Fibroblast of mammary gland (primary cell): ENCODE measurements around the gene LRRC59.
A peak's percentile ranks its signal among the peaks of the same experiment; 100 is the strongest.

Source experiments
- DNase-seq: peaks from one replicate; pipeline ENCODE4 v3.0.0-alpha.2; 2010; ENCODE audit warnings: low read depth
- H3K4me3 ChIP-seq: 2 replicates; pipeline ENCODE4 v1.5.1; 2011; ENCODE audit warnings: low read depth, mild to moderate bottlenecking, low read length, moderate library complexity; ENCODE audit not compliant: control insufficient read depth
- CTCF ChIP-seq: conservative IDR thresholded peaks from 2 replicates; pipeline ENCODE4 v1.5.1; 2011; ENCODE audit warnings: low read depth, low read length, inconsistent platforms; ENCODE audit not compliant: control insufficient read depth, insufficient read depth

LRRC59 gene

GRCh38 chr17:50381920-50382319 lies 15.4 kb downstream of the LRRC59 start:
- no peak for TF ChIP-seq CTCF
- DNase-seq, result peak; percentile 42

GRCh38 chr17:50381260-50381815 lies 16.0 kb downstream of the LRRC59 start:
- DNase-seq, result no peak
- H3K4me3 ChIP-seq, result no peak overlapping the region
- TF ChIP-seq CTCF, result no peak

More at GRCh38 chr17:50381920-50382319, 15.4 kb downstream of the LRRC59 start:
- no peak overlapping the region for H3K4me3 ChIP-seq

- H3K4me3 ChIP-seq, result no peak overlapping the region
- peak; percentile 23 for TF ChIP-seq CTCF
- DNase-seq, result no peak
Measured at GRCh38 chr17:50380369-50381259, 16.7 kb downstream of the LRRC59 start.

GRCh38 chr17:50379351-50380132 lies 17.8 kb downstream of the LRRC59 start:
- no peak overlapping the region for H3K4me3 ChIP-seq
- DNase-seq, result no peak
- TF ChIP-seq CTCF, result no peak

GRCh38 chr17:50375858-50376538 lies 21.3 kb downstream of the LRRC59 start:
- DNase-seq, result no peak
- H3K4me3 ChIP-seq, result no peak overlapping the region

More at GRCh38 chr17:50375858-50376538, 21.3 kb downstream of the LRRC59 start:
- TF ChIP-seq CTCF, result no peak
